ENCODE data around the gene STRN. TPM values are rescaled to one million over a fixed set of nuclear protein-coding genes. Genes with fewer than 3 reads are reported as not detected.
"Not testable (repeated sequence)": the region's sequence is repeated elsewhere in the genome, so short reads cannot be mapped to it uniquely, and the experiment has no call there.

STRN gene
- total and polyA plus RNA-seq, 10 of the 15 experiments (the other 5 are each of a cell fraction or from before 2014, with no cell fraction given) = 1.00 to 19.2 (median 9.1) TPM

- DNase-seq (ENCODE audit: low read depth, low spot score); H3K4me1 ChIP-seq (ENCODE audit: control insufficient read depth, insufficient read depth, low read length); H3K79me2 ChIP-seq (ENCODE audit: control insufficient read depth, insufficient read depth, low read length); FAIRE-seq; H3K27ac ChIP-seq (ENCODE audit: control insufficient read depth, insufficient read depth); BruUV-seq (replicated peaks); RAD21 ChIA-PET (ENCODE audit: unreplicated experiment); H2AFZ ChIP-seq (ENCODE audit: control insufficient read depth, low read depth, low read length); H4K20me1 ChIP-seq (ENCODE audit: control insufficient read depth, insufficient read depth); H3K4me3 ChIP-seq; H3K36me3 ChIP-seq (ENCODE audit: control insufficient read depth in 2 of 2, insufficient read depth in 2 of 2, low read length in 1 of 2); intact Hi-C loops (cut with micrococcal nuclease; ENCODE audit: unreplicated experiment); H3K27me3 ChIP-seq (replicated peaks in 1 of 2; ENCODE audit: control insufficient read depth in 2 of 2, insufficient read depth in 2 of 2, low read length in 1 of 2); in situ Hi-C loops (cut with MboI); H3K9ac ChIP-seq (ENCODE audit: control insufficient read depth, insufficient read depth, low read length); H3K9me3 ChIP-seq (replicated peaks; ENCODE audit: control insufficient read depth, insufficient read depth, low read length); H3K4me2 ChIP-seq (ENCODE audit: control insufficient read depth, insufficient read depth); ATAC-seq; CTCF ChIA-PET; POLR2A ChIA-PET; SMC1A ChIA-PET (ENCODE audit: uncharacterized antibody, unreplicated experiment): not testable (repeated sequence)
Measured at GRCh38 chr2:36936526-36936925, 29.8 kb downstream of the STRN start.

GRCh38 chr2:36931688-36932087 lies 34.6 kb downstream of the STRN start:
- H3K27ac ChIP-seq (ENCODE audit: control insufficient read depth, insufficient read depth); ATAC-seq; H3K4me2 ChIP-seq (ENCODE audit: control insufficient read depth, insufficient read depth); H3K79me2 ChIP-seq (ENCODE audit: control insufficient read depth, insufficient read depth, low read length); BruUV-seq (replicated peaks); H3K4me3 ChIP-seq; DNase-seq (ENCODE audit: low read depth, low spot score); RAD21 ChIA-PET (ENCODE audit: unreplicated experiment); H3K9me3 ChIP-seq (replicated peaks; ENCODE audit: control insufficient read depth, insufficient read depth, low read length); FAIRE-seq; H4K20me1 ChIP-seq (ENCODE audit: control insufficient read depth, insufficient read depth); POLR2A ChIA-PET; intact Hi-C loops (cut with micrococcal nuclease; ENCODE audit: unreplicated experiment); H2AFZ ChIP-seq (ENCODE audit: control insufficient read depth, low read depth, low read length); H3K27me3 ChIP-seq (replicated peaks in 1 of 2; ENCODE audit: control insufficient read depth in 2 of 2, insufficient read depth in 2 of 2, low read length in 1 of 2); H3K9ac ChIP-seq (ENCODE audit: control insufficient read depth, insufficient read depth, low read length); in situ Hi-C loops (cut with MboI); H3K4me1 ChIP-seq (ENCODE audit: control insufficient read depth, insufficient read depth, low read length); H3K36me3 ChIP-seq (ENCODE audit: control insufficient read depth in 2 of 2, insufficient read depth in 2 of 2, low read length in 1 of 2): not testable (repeated sequence)
- WGBS (ENCODE audit: insufficient coverage, insufficient replicate concordance, low lambda C conversion rate, missing lambda C conversion rate) = 98% methylated on average over 6 of the region's 6 CpGs
- CTCF ChIA-PET = interaction anchor here (1.1 kb wide), 1 partner anchor 14 kb away, joined by 3 read pairs; no protein-coding TSS in a partner anchor
- SMC1A ChIA-PET (ENCODE audit: uncharacterized antibody, unreplicated experiment) = interaction anchor here (0.7 kb wide), 1 partner anchor 47 kb away, joined by 3 read pairs; no protein-coding TSS in a partner anchor

- H3K9ac ChIP-seq (ENCODE audit: control insufficient read depth, insufficient read depth, low read length); FAIRE-seq; POLR2A ChIA-PET; H2AFZ ChIP-seq (ENCODE audit: control insufficient read depth, low read depth, low read length); in situ Hi-C loops (cut with MboI); H3K9me3 ChIP-seq (replicated peaks; ENCODE audit: control insufficient read depth, insufficient read depth, low read length); H3K27ac ChIP-seq (ENCODE audit: control insufficient read depth, insufficient read depth); H3K4me3 ChIP-seq; H3K79me2 ChIP-seq (ENCODE audit: control insufficient read depth, insufficient read depth, low read length); H3K27me3 ChIP-seq (replicated peaks in 1 of 2; ENCODE audit: control insufficient read depth in 2 of 2, insufficient read depth in 2 of 2, low read length in 1 of 2); intact Hi-C loops (cut with micrococcal nuclease; ENCODE audit: unreplicated experiment); BruUV-seq (replicated peaks); H4K20me1 ChIP-seq (ENCODE audit: control insufficient read depth, insufficient read depth); RAD21 ChIA-PET (ENCODE audit: unreplicated experiment); DNase-seq (ENCODE audit: low read depth, low spot score); H3K36me3 ChIP-seq (ENCODE audit: control insufficient read depth in 2 of 2, insufficient read depth in 2 of 2, low read length in 1 of 2); H3K4me1 ChIP-seq (ENCODE audit: control insufficient read depth, insufficient read depth, low read length); ATAC-seq; H3K4me2 ChIP-seq (ENCODE audit: control insufficient read depth, insufficient read depth): not testable (repeated sequence)
- ChIA-PET CTCF (interaction anchor here (0.7 to 1.1 kb wide), 2 partner anchors 12 to 15 kb away, joined by 3 read pairs; no protein-coding TSS in a partner anchor), SMC1A (ENCODE audit: uncharacterized antibody, unreplicated experiment) (interaction anchor here (0.6 to 0.9 kb wide), 3 partner anchors 15 to 95 kb away, joined by 3 to 5 read pairs (median 3); no protein-coding TSS in a partner anchor)
- WGBS (ENCODE audit: insufficient coverage, insufficient replicate concordance, low lambda C conversion rate, missing lambda C conversion rate) = 97% methylated on average over 7 of the region's 7 CpGs
Measured at GRCh38 chr2:36930787-36931410, 35.4 kb downstream of the STRN start.

Measured in GM12878 (cell line).